Prostate gland (tissue), 2 donors: Measurements from ENCODE around the gene EFCAB8. TPM values are rescaled to one million over a fixed set of nuclear protein-coding genes. Genes with fewer than 3 reads are reported as not detected.

Experiments used
- DNase-seq: peaks from one replicate; pipeline ENCODE4 v3.0.0-alpha.2; 2019; ENCODE audit warnings: low spot score
- H3K27ac ChIP-seq, 2 donors: fragments of 200-600 bp; sonication (generic); 2 replicates each; pipeline ENCODE4 v1.5.1; 2017 to 2019
- H3K27me3 ChIP-seq: fragments of 200-600 bp; sonication (generic); replicated peaks from 2 replicates; pipeline ENCODE4 v1.5.1; 2019; ENCODE audit not compliant: insufficient read depth
- H3K36me3 ChIP-seq, 2 donors: fragments of 200-600 bp; sonication (generic); 1 replicate in 1 of 2; 2 replicates in 1 of 2; pipeline versions ENCODE4 v1.5.1 to v1.8.1; 2017 to 2019
- H3K4me1 ChIP-seq: fragments of 200-600 bp; sonication (generic); replicated peaks from 2 replicates; pipeline ENCODE4 v1.5.1; 2019
- H3K4me3 ChIP-seq, 2 donors: fragments of 200-600 bp; sonication (generic); 2 replicates each; pipeline ENCODE4 v1.5.1; 2017 to 2019
- H3K9me3 ChIP-seq: fragments of 200-600 bp; sonication (generic); 2 replicates; pipeline ENCODE4 v1.5.1; 2017
- POLR2A ChIP-seq: fragments of 450-650 bp; IDR thresholded peaks from one replicate; pipeline ENCODE4 v1.6.1; 2016; ENCODE audit warnings: antibody characterized with exemption, mild to moderate bottlenecking
- POLR2AphosphoS5 ChIP-seq: sonication (generic); formaldehyde crosslinking; IDR thresholded peaks from one replicate; pipeline ENCODE4 v1.6.1; 2017; ENCODE audit warnings: antibody characterized with exemption
- WGBS: methylation state at CpG from one replicate; pipeline ENCODE4 v1.1.5; 2018; 5-methylcytosine and 5-hydroxymethylcytosine counted together
- intact Hi-C: fragments of 100-400 bp; cut with DNase I; formaldehyde crosslinking; loops from one replicate; pipeline ENCODE4 v1.14.2; 2022
- total RNA-seq, 2 donors: library from RNA; depleted of rRNA; stranded (reverse); fragments of >200 nt; gene quantifications; one replicate each; pipeline ENCODE4 v1.1.0, GENCODE V29; 2016
- TF ChIP-seq, protein P1 (sequence below), 4 experiments: fragments of 200-600 bp in 2 of 4; fragments of 450-650 bp in 2 of 4; sonication (generic) in 2 of 4; IDR thresholded peaks; 1 replicate in 3 of 4; 2 replicates in 1 of 4; pipeline ENCODE4 v1.5.1; 2016 to 2019; ENCODE audit warnings: antibody characterized with exemption in 4 of 4, mild to moderate bottlenecking in 2 of 4, moderate library complexity in 2 of 4

The EFCAB8 gene
- total RNA-seq, 2 donors from 2014 or later, result 0.87 to 1.8 TPM

DNA sequence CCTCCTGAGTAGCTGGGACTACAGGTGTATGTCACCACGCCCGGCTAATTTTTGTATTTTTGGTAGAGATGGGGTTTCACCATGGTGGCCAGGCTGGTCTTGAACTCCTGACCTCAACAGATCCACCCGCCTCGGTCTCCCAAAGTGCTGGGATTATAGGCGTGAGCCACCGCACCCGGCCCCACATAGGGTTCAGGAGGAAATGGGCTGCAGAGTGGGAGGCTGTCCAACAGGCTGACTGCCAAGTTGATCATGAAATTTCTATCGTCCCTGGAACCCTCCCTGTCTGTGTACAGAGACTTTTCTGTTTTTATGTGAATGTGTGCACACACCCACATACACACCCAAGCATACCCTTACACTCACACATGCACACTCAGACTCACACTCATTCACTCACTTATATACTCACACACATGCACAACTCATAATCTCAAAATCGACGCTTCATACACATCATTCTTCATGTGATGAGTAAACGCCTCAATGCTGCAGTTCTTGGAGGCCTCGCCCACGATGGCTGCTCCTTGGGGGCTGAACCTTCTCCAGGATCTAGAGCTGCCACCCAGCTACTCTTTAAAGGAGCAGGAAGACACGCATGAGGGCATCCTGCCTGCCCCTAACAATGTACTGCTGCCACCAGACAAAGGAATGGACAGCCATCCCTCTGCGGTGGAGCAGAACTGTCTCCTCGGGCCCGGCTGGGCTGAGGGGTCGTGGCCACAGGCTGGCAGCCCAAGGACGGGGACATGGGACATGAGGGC is 109.9 kb downstream of the EFCAB8 start:
- H3K4me1 ChIP-seq, result no peaks in the 10 kb centered on the region
- no peak for DNase-seq
- 59% methylated on average over 16 of the region's 19 CpGs for WGBS
- H3K27ac ChIP-seq, result no peak overlapping the region
- intact Hi-C loops, result no loop called here
- no peaks in the 10 kb centered on the region for H3K27me3 ChIP-seq
- no peak overlapping the region for H3K4me3 ChIP-seq
- no peaks in the 10 kb centered on the region for H3K9me3 ChIP-seq
- no peaks in the 10 kb centered on the region for H3K36me3 ChIP-seq
- no peak for TF ChIP-seq POLR2A
- TF ChIP-seq, protein P1, sequence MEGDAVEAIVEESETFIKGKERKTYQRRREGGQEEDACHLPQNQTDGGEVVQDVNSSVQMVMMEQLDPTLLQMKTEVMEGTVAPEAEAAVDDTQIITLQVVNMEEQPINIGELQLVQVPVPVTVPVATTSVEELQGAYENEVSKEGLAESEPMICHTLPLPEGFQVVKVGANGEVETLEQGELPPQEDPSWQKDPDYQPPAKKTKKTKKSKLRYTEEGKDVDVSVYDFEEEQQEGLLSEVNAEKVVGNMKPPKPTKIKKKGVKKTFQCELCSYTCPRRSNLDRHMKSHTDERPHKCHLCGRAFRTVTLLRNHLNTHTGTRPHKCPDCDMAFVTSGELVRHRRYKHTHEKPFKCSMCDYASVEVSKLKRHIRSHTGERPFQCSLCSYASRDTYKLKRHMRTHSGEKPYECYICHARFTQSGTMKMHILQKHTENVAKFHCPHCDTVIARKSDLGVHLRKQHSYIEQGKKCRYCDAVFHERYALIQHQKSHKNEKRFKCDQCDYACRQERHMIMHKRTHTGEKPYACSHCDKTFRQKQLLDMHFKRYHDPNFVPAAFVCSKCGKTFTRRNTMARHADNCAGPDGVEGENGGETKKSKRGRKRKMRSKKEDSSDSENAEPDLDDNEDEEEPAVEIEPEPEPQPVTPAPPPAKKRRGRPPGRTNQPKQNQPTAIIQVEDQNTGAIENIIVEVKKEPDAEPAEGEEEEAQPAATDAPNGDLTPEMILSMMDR (IDR thresholded peaks at IDR 0.05), result no peak
- no peak for TF ChIP-seq POLR2AphosphoS5

DNA sequence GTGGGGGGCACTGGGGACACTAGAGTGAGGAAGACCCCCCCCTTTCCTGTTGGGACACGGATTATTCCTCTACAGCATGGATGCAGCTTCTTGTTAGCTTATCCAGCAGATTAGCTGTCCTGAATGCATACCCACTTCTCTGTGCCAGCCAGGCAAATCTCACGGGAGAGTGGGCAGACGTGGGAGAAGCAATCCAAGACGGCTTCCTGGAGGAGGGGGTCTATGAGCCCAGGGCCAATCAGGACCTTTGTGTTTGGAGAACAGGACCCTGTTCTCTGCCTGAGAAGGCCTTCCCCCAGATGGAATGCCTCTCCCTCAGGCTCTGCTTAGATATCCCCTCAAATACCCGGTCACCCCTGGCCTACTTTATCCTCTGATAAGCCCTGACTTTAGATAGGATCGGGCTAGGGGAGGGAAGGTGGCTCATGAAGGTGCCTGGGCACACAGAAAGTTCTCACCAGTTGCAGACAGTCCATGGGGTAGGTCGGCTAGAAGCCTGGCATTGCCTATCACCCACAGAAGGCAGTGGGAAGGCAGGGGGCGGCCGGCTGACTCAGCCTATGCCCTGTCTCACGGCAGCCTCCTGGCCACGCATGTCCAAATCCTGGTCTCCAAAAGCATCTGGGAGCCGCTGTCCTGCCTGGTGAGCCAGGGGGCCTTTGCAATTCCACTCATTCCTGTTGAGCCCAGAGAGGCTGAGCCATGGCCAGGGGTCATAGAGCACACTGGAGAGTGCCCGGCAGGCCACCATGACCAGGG is 110.8 kb downstream of the EFCAB8 start:
- Histone ChIP-seq H3K9me3 (no peaks in the 10 kb centered on the region), H3K4me3 (no peak overlapping the region), H3K36me3 (no peaks in the 10 kb centered on the region), H3K4me1 (no peaks in the 10 kb centered on the region), H3K27ac (no peak overlapping the region), H3K27me3 (no peaks in the 10 kb centered on the region)
- DNase-seq, result no peak
- WGBS, result 93% methylated on average over 13 of the region's 13 CpGs
- intact Hi-C loops, result no loop called here
- TF ChIP-seq POLR2A (no peak), POLR2AphosphoS5 (no peak)
- TF ChIP-seq, protein P1 (IDR thresholded peaks at IDR 0.05), result no peak

DNA sequence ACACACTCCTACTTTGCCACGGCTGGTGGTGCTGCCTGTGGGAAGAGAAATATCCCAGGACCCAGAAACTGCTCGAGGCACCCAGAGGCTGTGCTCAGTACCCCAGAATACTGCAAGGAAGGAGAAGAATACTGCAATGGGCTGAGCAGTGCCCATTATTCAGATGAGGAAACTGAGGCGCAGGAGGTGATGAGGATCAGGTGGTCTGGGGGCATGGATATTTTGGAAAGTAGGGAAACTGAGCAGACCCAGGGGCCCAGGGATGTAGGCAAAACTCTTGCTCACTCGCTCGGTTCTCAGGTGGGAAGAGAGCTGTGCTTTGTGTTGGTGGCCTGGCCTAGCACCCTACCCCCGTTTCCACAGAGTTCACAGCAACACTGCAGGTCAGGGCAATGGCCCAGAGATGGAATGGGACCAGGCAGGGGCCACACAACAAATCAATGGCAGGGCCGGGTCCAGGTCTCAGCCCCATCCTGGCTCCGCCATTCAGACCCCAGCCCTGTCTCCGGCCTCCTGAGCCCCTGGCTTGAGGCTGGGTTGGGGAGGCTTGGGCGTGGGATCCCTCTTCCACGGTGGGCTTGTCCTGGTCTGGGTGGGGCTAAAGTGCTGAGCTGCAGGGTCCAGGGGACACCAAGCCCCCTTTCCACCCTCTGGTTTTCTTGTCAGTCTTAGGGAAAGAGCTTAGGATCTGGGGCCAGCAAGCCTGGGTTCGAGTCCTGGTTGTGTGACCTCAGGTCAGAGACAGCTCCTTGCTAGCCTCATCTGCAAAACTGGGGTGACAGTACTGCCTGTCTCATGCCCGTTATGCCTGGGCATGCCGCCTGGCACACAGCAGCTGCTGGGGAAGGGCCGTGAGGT is 111.6 kb downstream of the EFCAB8 start:
- WGBS, result 91% methylated on average over 14 of the region's 15 CpGs
- intact Hi-C loops, result no loop called here
- Histone ChIP-seq H3K9me3 (no peaks in the 10 kb centered on the region), H3K27ac (no peak overlapping the region), H3K27me3 (no peaks in the 10 kb centered on the region), H3K36me3 (no peaks in the 10 kb centered on the region), H3K4me1 (no peaks in the 10 kb centered on the region), H3K4me3 (no peak overlapping the region)
- DNase-seq, result no peak
- no peak for TF ChIP-seq POLR2AphosphoS5
- TF ChIP-seq POLR2A, result no peak
- TF ChIP-seq, protein P1 (IDR thresholded peaks at IDR 0.05), result no peak

DNA sequence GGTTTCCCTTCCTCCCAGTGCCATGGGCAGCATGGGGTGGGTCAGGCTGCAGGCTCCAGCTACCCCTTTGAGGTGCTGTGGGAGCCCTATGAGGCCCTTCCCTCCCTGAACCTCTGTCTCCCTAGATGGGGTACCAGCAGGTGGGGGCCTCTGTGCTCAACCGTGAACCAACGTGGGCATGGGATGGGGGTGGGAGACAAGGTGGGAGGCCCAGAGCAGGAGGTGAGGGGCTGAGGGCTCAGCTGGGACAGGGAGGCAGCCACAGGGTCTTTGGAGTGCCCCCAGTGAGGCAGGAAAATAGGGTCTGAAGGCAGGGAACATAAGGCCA is 112.2 kb downstream of the EFCAB8 start:
- Histone ChIP-seq H3K27ac (no peak overlapping the region), H3K27me3 (no peaks in the 10 kb centered on the region), H3K36me3 (no peaks in the 10 kb centered on the region), H3K4me3 (no peak overlapping the region), H3K4me1 (no peaks in the 10 kb centered on the region), H3K9me3 (no peaks in the 10 kb centered on the region)
- intact Hi-C loops, result no loop called here
- no peak for DNase-seq
- 96% methylated on average over 2 of the region's 2 CpGs for WGBS
- TF ChIP-seq, protein P1 (IDR thresholded peaks at IDR 0.05), result no peak
- TF ChIP-seq POLR2AphosphoS5, result no peak
- no peak for TF ChIP-seq POLR2A
